ENCODE data around the gene CACNB3.

CACNB3 gene

GRCh38 chr12:48819986-48820725 is 1.9 kb downstream of the CACNB3 start:
- peaks cover 18% of the 10 kb centered on the region for H3K4me1 Mint-ChIP-seq (ENCODE audit: low read depth)
- peak overlapping the region; percentile 62 for H3K4me3 Mint-ChIP-seq
- no peaks in the 10 kb centered on the region for H3K36me3 Mint-ChIP-seq (ENCODE audit: low read depth)
- H3K9me3 Mint-ChIP-seq: no peaks in the 10 kb centered on the region
- peaks cover 35% of the 10 kb centered on the region for H3K27me3 Mint-ChIP-seq (ENCODE audit: low read depth)
- DNase-seq (ENCODE audit: low spot score): no peak
- H3K27ac Mint-ChIP-seq: no peak overlapping the region

DNA sequence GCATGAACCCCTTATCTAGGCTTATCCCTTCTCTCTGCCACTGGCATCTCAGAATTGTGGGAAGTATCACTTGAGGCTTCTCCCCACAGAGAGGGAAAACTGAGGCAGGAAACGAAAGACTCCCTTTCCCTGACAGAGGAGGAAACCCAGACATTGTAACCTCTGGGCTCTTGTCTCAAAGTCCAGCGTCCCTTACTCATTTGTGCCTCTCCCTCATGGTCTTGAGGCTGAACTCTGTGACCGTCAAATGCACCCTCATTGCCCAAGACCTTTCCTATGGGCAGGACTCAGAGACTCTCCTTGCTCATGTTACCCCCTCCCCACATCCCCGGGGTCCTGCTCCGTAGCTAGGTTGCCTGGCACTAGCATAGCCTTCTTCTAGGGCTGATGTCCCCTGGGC is 3.8 kb downstream of the CACNB3 start:
- no peak for DNase-seq (ENCODE audit: low spot score)
- H3K4me1 Mint-ChIP-seq (ENCODE audit: low read depth): peaks cover 5% of the 10 kb centered on the region
- H3K27me3 Mint-ChIP-seq (ENCODE audit: low read depth): peaks cover 23% of the 10 kb centered on the region
- H3K9me3 Mint-ChIP-seq: no peaks in the 10 kb centered on the region
- no peak overlapping the region for H3K4me3 Mint-ChIP-seq
- H3K27ac Mint-ChIP-seq: no peak overlapping the region
- no peaks in the 10 kb centered on the region for H3K36me3 Mint-ChIP-seq (ENCODE audit: low read depth)

- Mint-ChIP-seq H3K36me3 (ENCODE audit: low read depth) (no peaks in the 10 kb centered on the region), H3K27me3 (ENCODE audit: low read depth) (peaks cover 17% of the 10 kb centered on the region), H3K4me3 (no peak overlapping the region), H3K4me1 (ENCODE audit: low read depth) (peaks cover 2% of the 10 kb centered on the region), H3K9me3 (no peaks in the 10 kb centered on the region), H3K27ac (no peak overlapping the region)
- DNase-seq (ENCODE audit: low spot score): no peak
Measured at GRCh38 chr12:48822711-48823110, 4.4 kb downstream of the CACNB3 start.

DNA sequence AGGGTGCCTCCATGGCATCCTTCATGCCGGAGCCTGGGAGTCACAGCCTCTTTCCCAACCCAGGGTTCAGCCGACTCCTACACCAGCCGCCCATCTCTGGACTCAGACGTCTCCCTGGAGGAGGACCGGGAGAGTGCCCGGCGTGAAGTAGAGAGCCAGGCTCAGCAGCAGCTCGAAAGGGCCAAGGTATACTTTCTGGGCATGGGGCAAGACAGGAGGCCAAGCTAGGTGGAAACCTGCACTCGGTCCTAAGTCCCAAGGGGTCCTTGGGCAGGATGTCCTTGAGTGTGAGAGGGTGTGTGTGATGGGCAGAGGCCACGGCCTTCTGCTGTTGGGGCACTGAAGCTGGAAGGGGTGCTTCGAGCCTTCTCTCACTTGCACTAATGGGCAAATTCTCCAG is 5.0 kb downstream of the CACNB3 start:
- no peak overlapping the region for H3K27ac Mint-ChIP-seq
- peaks cover 2% of the 10 kb centered on the region for H3K4me1 Mint-ChIP-seq (ENCODE audit: low read depth)
- DNase-seq (ENCODE audit: low spot score): no peak
- no peak overlapping the region for H3K4me3 Mint-ChIP-seq
- peaks cover 15% of the 10 kb centered on the region for H3K27me3 Mint-ChIP-seq (ENCODE audit: low read depth)
- H3K36me3 Mint-ChIP-seq (ENCODE audit: low read depth): no peaks in the 10 kb centered on the region
- no peaks in the 10 kb centered on the region for H3K9me3 Mint-ChIP-seq

GRCh38 chr12:48824112-48824511 is 5.8 kb downstream of the CACNB3 start:
- no peak overlapping the region for H3K27ac Mint-ChIP-seq

GRCh38 chr12:48824905-48825304 is 6.6 kb downstream of the CACNB3 start:
- DNase-seq (ENCODE audit: low spot score): no peak
- no peaks in the 10 kb centered on the region for H3K9me3 Mint-ChIP-seq
- peaks cover 6% of the 10 kb centered on the region for H3K27me3 Mint-ChIP-seq (ENCODE audit: low read depth)
- H3K36me3 Mint-ChIP-seq (ENCODE audit: low read depth): peaks cover 12% of the 10 kb centered on the region
- no peak overlapping the region for H3K27ac Mint-ChIP-seq
- H3K4me1 Mint-ChIP-seq (ENCODE audit: low read depth): no peaks in the 10 kb centered on the region
- no peak overlapping the region for H3K4me3 Mint-ChIP-seq

More at GRCh38 chr12:48824112-48824511, 5.8 kb downstream of the CACNB3 start:
- H3K27me3 Mint-ChIP-seq (ENCODE audit: low read depth): peaks cover 11% of the 10 kb centered on the region
- H3K4me3 Mint-ChIP-seq: no peak overlapping the region
- DNase-seq (ENCODE audit: low spot score): no peak
- H3K36me3 Mint-ChIP-seq (ENCODE audit: low read depth): peaks cover 6% of the 10 kb centered on the region
- H3K4me1 Mint-ChIP-seq (ENCODE audit: low read depth): no peaks in the 10 kb centered on the region
- H3K9me3 Mint-ChIP-seq: no peaks in the 10 kb centered on the region

GRCh38 chr12:48826209-48826855 is 8.0 kb downstream of the CACNB3 start:
- H3K9me3 Mint-ChIP-seq: no peaks in the 10 kb centered on the region
- H3K4me1 Mint-ChIP-seq (ENCODE audit: low read depth): no peaks in the 10 kb centered on the region
- H3K36me3 Mint-ChIP-seq (ENCODE audit: low read depth): peaks cover 25% of the 10 kb centered on the region
- H3K27ac Mint-ChIP-seq: no peak overlapping the region
- H3K27me3 Mint-ChIP-seq (ENCODE audit: low read depth): no peaks in the 10 kb centered on the region
- DNase-seq (ENCODE audit: low spot score): no peak
- H3K4me3 Mint-ChIP-seq: no peak overlapping the region

- H3K27ac Mint-ChIP-seq: no peak overlapping the region
- no peak for DNase-seq (ENCODE audit: low spot score)
- H3K4me3 Mint-ChIP-seq: no peak overlapping the region
- no peaks in the 10 kb centered on the region for H3K9me3 Mint-ChIP-seq
- H3K36me3 Mint-ChIP-seq (ENCODE audit: low read depth): peaks cover 29% of the 10 kb centered on the region
- no peaks in the 10 kb centered on the region for H3K27me3 Mint-ChIP-seq (ENCODE audit: low read depth)
- no peaks in the 10 kb centered on the region for H3K4me1 Mint-ChIP-seq (ENCODE audit: low read depth)
Measured at GRCh38 chr12:48827026-48827425, 8.7 kb downstream of the CACNB3 start.

- DNase-seq (ENCODE audit: low spot score): no peak
- no peaks in the 10 kb centered on the region for H3K9me3 Mint-ChIP-seq
- H3K27ac Mint-ChIP-seq: no peak overlapping the region
- H3K4me3 Mint-ChIP-seq: no peak overlapping the region
- H3K27me3 Mint-ChIP-seq (ENCODE audit: low read depth): no peaks in the 10 kb centered on the region
- H3K36me3 Mint-ChIP-seq (ENCODE audit: low read depth): peaks cover 34% of the 10 kb centered on the region
- no peaks in the 10 kb centered on the region for H3K4me1 Mint-ChIP-seq (ENCODE audit: low read depth)
Measured at GRCh38 chr12:48827513-48828096, 9.3 kb downstream of the CACNB3 start.

- H3K27ac Mint-ChIP-seq: no peak overlapping the region
- DNase-seq (ENCODE audit: low spot score): no peak
- H3K27me3 Mint-ChIP-seq (ENCODE audit: low read depth): no peaks in the 10 kb centered on the region
- no peak overlapping the region for H3K4me3 Mint-ChIP-seq
- no peaks in the 10 kb centered on the region for H3K4me1 Mint-ChIP-seq (ENCODE audit: low read depth)
- H3K36me3 Mint-ChIP-seq (ENCODE audit: low read depth): peaks cover 36% of the 10 kb centered on the region
- H3K9me3 Mint-ChIP-seq: no peaks in the 10 kb centered on the region
Measured at GRCh38 chr12:48828293-48828692, 10.0 kb downstream of the CACNB3 start.

GRCh38 chr12:48828841-48829575 is 10.7 kb downstream of the CACNB3 start:
- Mint-ChIP-seq H3K4me3 (no peak overlapping the region), H3K27me3 (ENCODE audit: low read depth) (no peaks in the 10 kb centered on the region), H3K36me3 (ENCODE audit: low read depth) (peaks cover 43% of the 10 kb centered on the region), H3K27ac (no peak overlapping the region), H3K4me1 (ENCODE audit: low read depth) (no peaks in the 10 kb centered on the region), H3K9me3 (no peaks in the 10 kb centered on the region)
- DNase-seq (ENCODE audit: low spot score): no peak

DNA sequence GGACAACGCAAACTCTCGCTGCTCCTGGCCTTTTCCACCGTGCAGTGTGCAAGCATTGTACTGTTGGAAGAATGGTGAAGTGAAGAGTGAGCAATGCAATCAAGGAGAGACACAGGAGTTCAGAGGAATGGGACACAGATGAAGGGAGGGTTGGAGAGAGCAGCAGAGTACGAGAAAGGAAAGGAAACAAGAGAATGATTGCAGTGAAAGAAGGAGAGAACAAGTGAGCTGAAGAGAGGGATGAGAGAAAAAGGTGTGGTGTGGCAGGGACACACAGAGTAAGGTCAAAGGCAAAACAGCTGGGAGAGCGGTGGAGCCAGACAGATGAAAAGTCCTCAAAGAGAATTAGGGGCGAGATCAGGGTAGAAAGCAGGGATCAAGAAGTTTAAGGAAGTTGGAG is 13.0 kb downstream of the CACNB3 start:
- no peaks in the 10 kb centered on the region for H3K27me3 Mint-ChIP-seq (ENCODE audit: low read depth)
- no peaks in the 10 kb centered on the region for H3K9me3 Mint-ChIP-seq
- H3K4me3 Mint-ChIP-seq: no peak overlapping the region
- no peaks in the 10 kb centered on the region for H3K4me1 Mint-ChIP-seq (ENCODE audit: low read depth)
- H3K27ac Mint-ChIP-seq: no peak overlapping the region
- peaks cover 53% of the 10 kb centered on the region for H3K36me3 Mint-ChIP-seq (ENCODE audit: low read depth)
- no peak for DNase-seq (ENCODE audit: low spot score)

DNA sequence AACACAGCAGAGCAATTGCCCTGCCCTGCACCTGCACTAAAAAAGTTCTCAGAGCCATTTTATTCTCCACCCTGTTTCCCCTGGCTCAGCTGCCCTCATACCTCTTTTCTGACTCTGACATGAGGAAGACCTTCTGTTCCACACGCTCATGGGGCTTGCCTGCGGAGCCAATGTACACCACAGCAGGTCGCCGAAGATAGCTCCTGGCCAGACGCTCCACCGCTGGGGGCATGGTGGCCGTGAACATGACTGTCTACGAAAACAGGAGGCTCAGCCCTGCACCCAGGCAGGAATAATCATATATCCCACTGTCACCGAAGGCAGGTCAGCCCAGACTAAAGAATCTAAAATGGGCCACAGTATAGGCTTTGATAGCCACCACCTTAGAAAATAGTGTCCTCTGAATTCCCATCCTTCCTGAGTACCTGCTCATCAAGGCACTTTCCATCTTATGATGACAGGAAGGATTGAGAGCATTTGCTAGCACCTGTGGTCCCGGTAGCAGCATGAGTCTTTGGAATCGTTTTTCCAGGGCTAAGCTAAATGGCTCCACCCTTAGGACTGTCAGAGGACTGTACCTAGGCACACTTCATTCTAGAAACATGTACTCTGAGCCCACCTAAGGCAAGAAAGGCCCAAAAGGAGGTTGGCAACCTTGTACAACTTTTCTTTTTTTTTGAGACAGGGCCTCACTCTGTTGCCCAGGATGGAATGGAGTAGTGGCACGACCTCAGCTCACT is 14.2 kb downstream of the CACNB3 start:
- no peak overlapping the region for H3K4me3 Mint-ChIP-seq
- DNase-seq (ENCODE audit: low spot score): no peak
- no peaks in the 10 kb centered on the region for H3K4me1 Mint-ChIP-seq (ENCODE audit: low read depth)
- H3K27ac Mint-ChIP-seq: peak overlapping the region; percentile 31
- no peaks in the 10 kb centered on the region for H3K9me3 Mint-ChIP-seq
- no peaks in the 10 kb centered on the region for H3K27me3 Mint-ChIP-seq (ENCODE audit: low read depth)
- peaks cover 65% of the 10 kb centered on the region for H3K36me3 Mint-ChIP-seq (ENCODE audit: low read depth)

Measured in T-helper 2 cell treated with Interferon-gamma antibody and Interleukin-4, amounts not matched to agents 5 μg/mL and 100 μg/mL, for 36 hours (primary cell).